Umbilical cord (tissue), 2 donors: ENCODE measurements around the gene ADA. TPM values are rescaled to one million over a fixed set of nuclear protein-coding genes. Genes with fewer than 3 reads are reported as not detected.

Experiments used
- DNase-seq: peaks from one replicate; pipeline ENCODE4 v3.0.0-alpha.2; 2015; ENCODE audit warnings: low spot score
- total RNA-seq: library from RNA; depleted of rRNA; stranded (reverse); fragments of >200 nt; gene quantifications from one replicate; pipeline ENCODE4 v1.2.3, GENCODE V29; 2014; ENCODE audit warnings: low replicate concordance; ENCODE audit not compliant: insufficient read depth

ADA gene
- total RNA-seq, 1 donor from 2014 or later: 14.0 TPM

GRCh38 chr20:44581515-44581914 lies 70.0 kb downstream of the ADA start:
- no peak for DNase-seq

- no peak for DNase-seq
Measured at GRCh38 chr20:44580581-44581268, 70.8 kb downstream of the ADA start.

GRCh38 chr20:44579313-44580081 lies 72.0 kb downstream of the ADA start:
- no peak for DNase-seq

GRCh38 chr20:44576297-44576696 lies 75.2 kb downstream of the ADA start:
- no peak for DNase-seq

GRCh38 chr20:44574372-44574771 lies 77.1 kb downstream of the ADA start:
- no peak for DNase-seq

- DNase-seq: no peak
Measured at GRCh38 chr20:44573501-44573869, 78.0 kb downstream of the ADA start.

GRCh38 chr20:44572551-44573500 lies 78.7 kb downstream of the ADA start:
- DNase-seq: peak; percentile 95

GRCh38 chr20:44571362-44571988 lies 80.0 kb downstream of the ADA start:
- DNase-seq: no peak

- no peak for DNase-seq
Measured at GRCh38 chr20:44570367-44570766, 81.1 kb downstream of the ADA start.

Other genes with a start within 250 kb of the ADA start
- gene TTPAL, start 175.8 kb downstream of the ADA start, total RNA-seq: 8.4 TPM
- 112 TPM for gene SERINC3, start 129.6 kb downstream of the ADA start, total RNA-seq
- 114 TPM for gene PKIG, start 69.1 kb downstream of the ADA start, total RNA-seq
- 7.5 TPM for gene CCN5, start 63.7 kb upstream of the ADA start, total RNA-seq
- 0.96 TPM for gene KCNK15, start 94.2 kb upstream of the ADA start, total RNA-seq
- 2.9 TPM for gene RIMS4, start 158.8 kb upstream of the ADA start, total RNA-seq
- 57.5 TPM for gene YWHAB, start 234.0 kb upstream of the ADA start, total RNA-seq